ENCODE results near the gene GPR25.

DNA sequence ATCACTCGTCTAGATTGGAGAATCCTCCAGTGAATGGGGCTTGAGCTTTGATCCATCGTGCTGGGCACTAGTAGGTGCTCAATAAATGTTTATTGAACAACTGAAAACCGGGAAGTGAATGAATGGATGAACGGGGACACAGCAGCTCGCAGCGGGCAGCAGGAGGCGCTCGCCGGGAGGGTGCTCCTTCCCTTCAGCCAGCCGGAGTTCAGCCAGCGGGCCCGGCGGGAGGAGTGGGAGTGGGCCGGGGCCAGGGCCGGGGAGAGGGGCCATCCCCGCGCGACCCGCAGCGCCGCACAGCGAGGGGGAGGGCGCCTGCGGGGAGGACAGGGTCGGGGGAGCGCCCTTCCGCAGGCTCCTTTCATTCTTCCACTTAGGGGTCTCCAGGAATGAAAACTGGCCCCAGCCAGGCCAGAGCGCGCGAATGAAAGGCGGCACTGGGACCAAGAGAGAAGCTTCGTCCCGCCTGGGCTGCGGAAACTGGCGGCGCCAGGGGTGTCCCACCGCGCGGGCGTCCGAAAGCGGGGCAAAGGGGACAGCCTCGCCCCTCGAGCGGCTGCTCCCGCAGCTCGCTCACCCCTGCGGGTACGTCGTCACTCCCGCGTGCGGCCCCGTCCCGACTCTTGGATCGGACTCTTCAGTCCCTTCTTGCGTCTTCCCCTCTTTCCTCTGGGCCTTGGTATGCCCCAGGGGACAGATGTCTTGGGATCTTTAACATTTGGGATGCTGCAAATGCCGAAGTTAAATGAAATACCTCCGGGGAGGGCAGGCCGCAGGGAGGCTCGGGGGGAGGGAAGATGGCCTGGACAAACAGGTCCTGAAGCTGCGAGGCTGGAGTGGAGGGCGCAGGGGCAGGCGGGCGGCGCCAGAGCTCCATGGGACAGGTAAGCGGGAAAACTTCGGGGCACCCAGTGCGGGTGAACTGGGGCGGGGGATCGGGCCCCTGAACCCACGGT is 18.3 kb downstream of the GPR25 start:
- TF ChIP-seq, protein P1, sequence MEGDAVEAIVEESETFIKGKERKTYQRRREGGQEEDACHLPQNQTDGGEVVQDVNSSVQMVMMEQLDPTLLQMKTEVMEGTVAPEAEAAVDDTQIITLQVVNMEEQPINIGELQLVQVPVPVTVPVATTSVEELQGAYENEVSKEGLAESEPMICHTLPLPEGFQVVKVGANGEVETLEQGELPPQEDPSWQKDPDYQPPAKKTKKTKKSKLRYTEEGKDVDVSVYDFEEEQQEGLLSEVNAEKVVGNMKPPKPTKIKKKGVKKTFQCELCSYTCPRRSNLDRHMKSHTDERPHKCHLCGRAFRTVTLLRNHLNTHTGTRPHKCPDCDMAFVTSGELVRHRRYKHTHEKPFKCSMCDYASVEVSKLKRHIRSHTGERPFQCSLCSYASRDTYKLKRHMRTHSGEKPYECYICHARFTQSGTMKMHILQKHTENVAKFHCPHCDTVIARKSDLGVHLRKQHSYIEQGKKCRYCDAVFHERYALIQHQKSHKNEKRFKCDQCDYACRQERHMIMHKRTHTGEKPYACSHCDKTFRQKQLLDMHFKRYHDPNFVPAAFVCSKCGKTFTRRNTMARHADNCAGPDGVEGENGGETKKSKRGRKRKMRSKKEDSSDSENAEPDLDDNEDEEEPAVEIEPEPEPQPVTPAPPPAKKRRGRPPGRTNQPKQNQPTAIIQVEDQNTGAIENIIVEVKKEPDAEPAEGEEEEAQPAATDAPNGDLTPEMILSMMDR (IDR thresholded peaks at IDR 0.05; ENCODE audit: insufficient read depth, low read depth, low read length): peak; percentile 43
- no peak for TF ChIP-seq EZH2 (IDR thresholded peaks at IDR 0.05; ENCODE audit: insufficient read depth, low read length)

All from astrocyte (in vitro differentiated cells and primary cell).